ENCODE measurements around the gene MX2. TPM values are rescaled to one million over a fixed set of nuclear protein-coding genes. Genes with fewer than 3 reads are reported as not detected.

Gene MX2
- total and polyA plus RNA-seq, 2 donors (not counting 1 experiment from before 2014, with no cell fraction given), result 51.2 to 64.3 TPM

GRCh38 chr21:41387042-41387819 is 25.4 kb downstream of the MX2 start:
- ChIA-PET POLR2A (no interaction called here), CTCF (no interaction called here)
- Histone ChIP-seq H3K4me3 (ENCODE audit: control extremely low read depth in 1 of 5, extremely low read depth in 1 of 5, insufficient read depth in 1 of 5, low read depth in 2 of 5, low read length in 4 of 5) (no peak overlapping the region), H3K27me3 (replicated peaks in 1 of 4; ENCODE audit: control extremely low read depth in 1 of 4, control insufficient read depth in 3 of 4, insufficient read depth in 4 of 4, low read length in 3 of 4) (no peaks in the 10 kb centered on the region), H3K27ac (ENCODE audit: low read length in 2 of 2) (no peak overlapping the region), H3K9ac (ENCODE audit: low read length) (no peak overlapping the region), H3K79me2 (ENCODE audit: control insufficient read depth, insufficient read depth, low read length) (no peaks in the 10 kb centered on the region), H2AFZ (ENCODE audit: insufficient read depth, low read depth, low read length, poor library complexity, severe bottlenecking) (no peak overlapping the region), H3K4me1 (ENCODE audit: control insufficient read depth in 2 of 2, insufficient read depth in 2 of 2, low read length in 2 of 2) (no peaks in the 10 kb centered on the region), H4K20me1 (ENCODE audit: control insufficient read depth, insufficient read depth, low read length, poor library complexity, severe bottlenecking) (no peaks in the 10 kb centered on the region), H3K4me2 (replicated peaks; ENCODE audit: low read depth, low read length, poor library complexity, severe bottlenecking) (no peak overlapping the region), H3K9me3 (ENCODE audit: control extremely low read depth in 1 of 3, control insufficient read depth in 2 of 3, insufficient read depth in 1 of 3, low read length in 2 of 3) (no peaks in the 10 kb centered on the region), H3K36me3 (replicated peaks in 1 of 2; ENCODE audit: control extremely low read depth in 1 of 2, control insufficient read depth in 1 of 2, extremely low read depth in 1 of 2, insufficient read depth in 2 of 2, low read length in 1 of 2) (peaks cover 0 to 46% of the 10 kb centered on the region in 2 experiments)
- intact Hi-C loops (cut with micrococcal nuclease), result no loop called here
- 95% methylated on average over 13 of the region's 14 CpGs for WGBS (ENCODE audit: insufficient coverage)
- Mint-ChIP-seq H3K4me3 (no peak overlapping the region), H3K27me3 (no peaks in the 10 kb centered on the region), H3K9me3 (ENCODE audit: insufficient read depth) (no peaks in the 10 kb centered on the region), H3K27ac (no peak overlapping the region), H3K4me1 (no peaks in the 10 kb centered on the region)
- DNase-seq (no peak), ATAC-seq (ENCODE audit: low read depth) (no peak)
- TF ChIP-seq EZH2 (IDR thresholded peaks at IDR 0.05; ENCODE audit: borderline replicate concordance, insufficient read depth, low read depth, low read length, poor library complexity, severe bottlenecking), result no peak
- TF ChIP-seq, protein P1, sequence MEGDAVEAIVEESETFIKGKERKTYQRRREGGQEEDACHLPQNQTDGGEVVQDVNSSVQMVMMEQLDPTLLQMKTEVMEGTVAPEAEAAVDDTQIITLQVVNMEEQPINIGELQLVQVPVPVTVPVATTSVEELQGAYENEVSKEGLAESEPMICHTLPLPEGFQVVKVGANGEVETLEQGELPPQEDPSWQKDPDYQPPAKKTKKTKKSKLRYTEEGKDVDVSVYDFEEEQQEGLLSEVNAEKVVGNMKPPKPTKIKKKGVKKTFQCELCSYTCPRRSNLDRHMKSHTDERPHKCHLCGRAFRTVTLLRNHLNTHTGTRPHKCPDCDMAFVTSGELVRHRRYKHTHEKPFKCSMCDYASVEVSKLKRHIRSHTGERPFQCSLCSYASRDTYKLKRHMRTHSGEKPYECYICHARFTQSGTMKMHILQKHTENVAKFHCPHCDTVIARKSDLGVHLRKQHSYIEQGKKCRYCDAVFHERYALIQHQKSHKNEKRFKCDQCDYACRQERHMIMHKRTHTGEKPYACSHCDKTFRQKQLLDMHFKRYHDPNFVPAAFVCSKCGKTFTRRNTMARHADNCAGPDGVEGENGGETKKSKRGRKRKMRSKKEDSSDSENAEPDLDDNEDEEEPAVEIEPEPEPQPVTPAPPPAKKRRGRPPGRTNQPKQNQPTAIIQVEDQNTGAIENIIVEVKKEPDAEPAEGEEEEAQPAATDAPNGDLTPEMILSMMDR (IDR thresholded peaks at IDR 0.05), result no peak

GRCh38 chr21:41387824-41388223 is 26.0 kb downstream of the MX2 start:
- no peaks in the 10 kb centered on the region for H3K9me3 ChIP-seq (ENCODE audit: control extremely low read depth in 1 of 3, control insufficient read depth in 2 of 3, insufficient read depth in 1 of 3, low read length in 2 of 3)
- TF ChIP-seq, protein P1 (IDR thresholded peaks at IDR 0.05), result no peak
- no peak for TF ChIP-seq EZH2 (IDR thresholded peaks at IDR 0.05; ENCODE audit: borderline replicate concordance, insufficient read depth, low read depth, low read length, poor library complexity, severe bottlenecking)
- no peak overlapping the region for H3K27ac ChIP-seq (ENCODE audit: low read length in 2 of 2)
- H3K36me3 ChIP-seq (replicated peaks in 1 of 2; ENCODE audit: control extremely low read depth in 1 of 2, control insufficient read depth in 1 of 2, extremely low read depth in 1 of 2, insufficient read depth in 2 of 2, low read length in 1 of 2), result peaks cover 0 to 42% of the 10 kb centered on the region in 2 experiments
- H3K9ac ChIP-seq (ENCODE audit: low read length), result no peak overlapping the region
- H3K79me2 ChIP-seq (ENCODE audit: control insufficient read depth, insufficient read depth, low read length), result no peaks in the 10 kb centered on the region
- no peak overlapping the region for H3K4me2 ChIP-seq (replicated peaks; ENCODE audit: low read depth, low read length, poor library complexity, severe bottlenecking)
- H3K27me3 ChIP-seq (replicated peaks in 1 of 4; ENCODE audit: control extremely low read depth in 1 of 4, control insufficient read depth in 3 of 4, insufficient read depth in 4 of 4, low read length in 3 of 4), result no peaks in the 10 kb centered on the region
- no peak overlapping the region for H2AFZ ChIP-seq (ENCODE audit: insufficient read depth, low read depth, low read length, poor library complexity, severe bottlenecking)
- Mint-ChIP-seq H3K9me3 (ENCODE audit: insufficient read depth) (no peaks in the 10 kb centered on the region), H3K27ac (no peak overlapping the region), H3K4me1 (no peaks in the 10 kb centered on the region), H3K27me3 (no peaks in the 10 kb centered on the region), H3K4me3 (no peak overlapping the region)
- intact Hi-C loops (cut with micrococcal nuclease), result no loop called here
- no peaks in the 10 kb centered on the region for H3K4me1 ChIP-seq (ENCODE audit: control insufficient read depth in 2 of 2, insufficient read depth in 2 of 2, low read length in 2 of 2)
- H4K20me1 ChIP-seq (ENCODE audit: control insufficient read depth, insufficient read depth, low read length, poor library complexity, severe bottlenecking), result no peaks in the 10 kb centered on the region
- 96% methylated on average over 8 of the region's 8 CpGs for WGBS (ENCODE audit: insufficient coverage)
- H3K4me3 ChIP-seq (ENCODE audit: control extremely low read depth in 1 of 5, extremely low read depth in 1 of 5, insufficient read depth in 1 of 5, low read depth in 2 of 5, low read length in 4 of 5), result no peak overlapping the region
- DNase-seq (no peak), ATAC-seq (ENCODE audit: low read depth) (no peak)
- POLR2A ChIA-PET, result no interaction called here
- CTCF ChIA-PET, result no interaction called here

Data from B cell (primary cell).